CD14-positive monocyte (primary cell): ENCODE measurements around the gene KRT82. TPM values are rescaled to one million over a fixed set of nuclear protein-coding genes. Genes with fewer than 3 reads are reported as not detected.

Source experiments
- DNase-seq, 3 donors: peaks; one replicate each; pipeline ENCODE4 v3.0.0-alpha.2; 2011 to 2022
- H2AFZ ChIP-seq: 2 replicates; pipeline ENCODE4 v1.6.0; 2012; ENCODE audit warnings: mild to moderate bottlenecking, low read depth, low read length, inconsistent platforms; ENCODE audit not compliant: insufficient read depth, poor library complexity, severe bottlenecking
- H3K27ac ChIP-seq, 2 donors: 1 replicate in 1 of 2; 2 replicates in 1 of 2; pipeline ENCODE4 v1.5.1; 2012 to 2013; ENCODE audit warnings: low read length in 2 of 2, control low read depth in 1 of 2, inconsistent platforms in 1 of 2, low read depth in 1 of 2, mild to moderate bottlenecking in 1 of 2
- H3K27me3 ChIP-seq, 2 donors: one replicate each; pipeline versions ENCODE4 v1.6.0 to v1.6.1; 2011 to 2013; ENCODE audit warnings: low read length in 2 of 2; ENCODE audit not compliant: control insufficient read depth in 2 of 2, insufficient read depth in 2 of 2
- H3K36me3 ChIP-seq, 2 donors: replicated peaks in 1 of 2; 1 replicate in 1 of 2; 2 replicates in 1 of 2; pipeline versions ENCODE4 v1.5.1 to v1.6.1; 2012 to 2013; ENCODE audit warnings: low read length in 2 of 2, control low read depth in 1 of 2, inconsistent platforms in 1 of 2, mild to moderate bottlenecking in 1 of 2; ENCODE audit not compliant: insufficient read depth in 2 of 2, control insufficient read depth in 1 of 2
- H3K4me1 ChIP-seq, 2 donors: 1 replicate in 1 of 2; 2 replicates in 1 of 2; pipeline versions ENCODE4 v1.5.1 to v1.6.1; 2012 to 2013; ENCODE audit warnings: low read length in 2 of 2, control low read depth in 1 of 2, inconsistent platforms in 1 of 2, mild to moderate bottlenecking in 1 of 2, moderate library complexity in 1 of 2; ENCODE audit not compliant: insufficient read depth in 2 of 2, control insufficient read depth in 1 of 2
- H3K4me2 ChIP-seq: replicated peaks from 2 replicates; pipeline ENCODE3; 2012; ENCODE audit warnings: low read length, moderate library complexity, mild to moderate bottlenecking; ENCODE audit not compliant: poor library complexity, severe bottlenecking; ENCODE audit errors: extremely low read depth
- H3K4me3 ChIP-seq, 3 experiments: fragments of 200-600 bp in 1 of 3; sonication (generic) in 1 of 3; replicated peaks in 1 of 3; 1 replicate in 2 of 3; 2 replicates in 1 of 3; pipeline ENCODE4 v1.5.1; 2011 to 2013; ENCODE audit warnings: low read length in 3 of 3, mild to moderate bottlenecking in 3 of 3, control low read depth in 2 of 3, low read depth in 2 of 3, inconsistent platforms in 1 of 3, moderate library complexity in 1 of 3
- H3K79me2 ChIP-seq: 2 replicates; pipeline ENCODE4 v1.6.0; 2012; ENCODE audit warnings: mild to moderate bottlenecking, control low read depth, inconsistent platforms, low read length, moderate library complexity; ENCODE audit not compliant: insufficient read depth
- H3K9ac ChIP-seq: 2 replicates; pipeline ENCODE4 v1.6.0; 2017; ENCODE audit warnings: low read length, mild to moderate bottlenecking; ENCODE audit not compliant: insufficient read depth, poor library complexity, severe bottlenecking
- H3K9me3 ChIP-seq, 2 donors: replicated peaks in 1 of 2; 1 replicate in 1 of 2; 2 replicates in 1 of 2; pipeline versions ENCODE4 v1.5.1 to v1.6.1; 2012 to 2013; ENCODE audit warnings: low read length in 2 of 2, control low read depth in 1 of 2; ENCODE audit not compliant: control insufficient read depth in 1 of 2, insufficient read depth in 1 of 2
- H4K20me1 ChIP-seq: 2 replicates; pipeline ENCODE4 v1.6.0; 2012; ENCODE audit warnings: mild to moderate bottlenecking, low read length, control low read depth, moderate library complexity; ENCODE audit not compliant: insufficient read depth
- H3K27ac Mint-ChIP-seq, 7 donors: one replicate each; pipeline ENCODE4 v1.8.0; 2020; ENCODE audit warnings: mild to moderate bottlenecking in 7 of 7, mixed read lengths in 7 of 7, moderate library complexity in 6 of 7, inconsistent platforms in 2 of 7
- H3K27me3 Mint-ChIP-seq, 3 donors: one replicate each; pipeline ENCODE4 v1.8.0; 2021 to 2022; ENCODE audit warnings: low read depth in 3 of 3, mild to moderate bottlenecking in 3 of 3, mixed read lengths in 3 of 3, moderate library complexity in 3 of 3, inconsistent platforms in 1 of 3
- H3K36me3 Mint-ChIP-seq, 2 donors: one replicate each; pipeline ENCODE4 v1.8.0; 2020; ENCODE audit warnings: mixed read lengths in 2 of 2, inconsistent platforms in 1 of 2, mild to moderate bottlenecking in 1 of 2
- H3K4me1 Mint-ChIP-seq: one replicate; pipeline ENCODE4 v1.8.0; 2020; ENCODE audit warnings: mild to moderate bottlenecking, mixed read lengths
- H3K4me3 Mint-ChIP-seq, 2 donors: one replicate each; pipeline ENCODE4 v1.8.0; 2020; ENCODE audit warnings: mild to moderate bottlenecking in 2 of 2, mixed read lengths in 2 of 2, moderate library complexity in 1 of 2
- H3K9me3 Mint-ChIP-seq, 7 donors: one replicate each; pipeline ENCODE4 v1.8.0; 2020 to 2022; ENCODE audit warnings: mixed read lengths in 7 of 7, mild to moderate bottlenecking in 6 of 7, moderate library complexity in 6 of 7, inconsistent platforms in 2 of 7
- WGBS: methylation state at CpG from one replicate; pipeline ENCODE4 v1.1.5; 2013; ENCODE audit warnings: missing lambda C conversion rate; ENCODE audit not compliant: insufficient coverage; 5-methylcytosine and 5-hydroxymethylcytosine counted together
- intact Hi-C, 2 donors: fragments of 100-400 bp; cut with micrococcal nuclease; formaldehyde crosslinking; loops; one replicate each; pipeline versions ENCODE4 v1.15.0 to v1.15.1; 2023
- polyA plus RNA-seq, 3 donors: library from polyadenylated mRNA; depleted of rRNA in 1 of 3; unstranded in 2 of 3; stranded (reverse) in 1 of 3; fragments of 300-500 nt in 2 of 3; fragments of >200 nt in 1 of 3; fragmentation: Illumina TruSeq in 2 of 3; gene quantifications; 1 replicate in 2 of 3; 2 replicates in 1 of 3; pipeline ENCODE4 v1.2.3, GENCODE V29; 2012 to 2021
- TF ChIP-seq, protein P1 (sequence below): fragments of 200-600 bp; IDR thresholded peaks from one replicate; pipeline ENCODE4 v1.8.0; 2022; ENCODE audit warnings: antibody characterized with exemption, mild to moderate bottlenecking

The KRT82 gene
- polyA plus RNA-seq, 3 donors = not detected

DNA sequence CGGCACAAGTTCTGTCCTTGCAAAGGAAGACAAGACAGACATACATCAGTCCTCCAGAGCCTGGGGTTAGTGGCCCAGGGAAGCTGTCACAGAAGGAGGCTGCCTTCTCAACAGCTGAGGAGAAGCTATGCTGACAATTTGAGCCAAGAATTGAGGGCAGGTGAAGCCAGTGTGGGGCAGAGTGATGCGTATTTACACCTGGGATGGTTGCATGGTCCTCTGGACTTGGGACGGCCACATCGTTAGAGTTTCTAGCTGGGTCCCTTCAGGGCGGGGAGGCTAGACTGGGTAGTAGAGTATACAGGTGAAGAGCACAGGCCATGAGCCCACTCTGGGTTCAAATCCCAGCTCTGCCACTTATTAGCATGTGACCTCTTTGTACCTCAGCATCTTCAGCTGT is 55.3 kb downstream of the KRT82 start:
- Histone ChIP-seq H3K9me3 (no peaks in the 10 kb centered on the region), H2AFZ (no peak overlapping the region), H3K9ac (no peak overlapping the region), H3K4me2 (no peak overlapping the region), H3K4me3 (no peak overlapping the region), H4K20me1 (no peaks in the 10 kb centered on the region), H3K27me3 (no peaks in the 10 kb centered on the region), H3K79me2 (no peaks in the 10 kb centered on the region), H3K27ac (no peak overlapping the region), H3K4me1 (no peaks in the 10 kb centered on the region), H3K36me3 (no peaks in the 10 kb centered on the region)
- Mint-ChIP-seq H3K4me3 (no peak overlapping the region), H3K4me1 (no peaks in the 10 kb centered on the region), H3K27me3 (peaks cover 4 to 25% (median 5%) of the 10 kb centered on the region in 3 donors), H3K27ac (no peak overlapping the region), H3K9me3 (no peaks in the 10 kb centered on the region), H3K36me3 (no peaks in the 10 kb centered on the region)
- 100% methylated on average over 3 of the region's 5 CpGs for WGBS
- TF ChIP-seq, protein P1, sequence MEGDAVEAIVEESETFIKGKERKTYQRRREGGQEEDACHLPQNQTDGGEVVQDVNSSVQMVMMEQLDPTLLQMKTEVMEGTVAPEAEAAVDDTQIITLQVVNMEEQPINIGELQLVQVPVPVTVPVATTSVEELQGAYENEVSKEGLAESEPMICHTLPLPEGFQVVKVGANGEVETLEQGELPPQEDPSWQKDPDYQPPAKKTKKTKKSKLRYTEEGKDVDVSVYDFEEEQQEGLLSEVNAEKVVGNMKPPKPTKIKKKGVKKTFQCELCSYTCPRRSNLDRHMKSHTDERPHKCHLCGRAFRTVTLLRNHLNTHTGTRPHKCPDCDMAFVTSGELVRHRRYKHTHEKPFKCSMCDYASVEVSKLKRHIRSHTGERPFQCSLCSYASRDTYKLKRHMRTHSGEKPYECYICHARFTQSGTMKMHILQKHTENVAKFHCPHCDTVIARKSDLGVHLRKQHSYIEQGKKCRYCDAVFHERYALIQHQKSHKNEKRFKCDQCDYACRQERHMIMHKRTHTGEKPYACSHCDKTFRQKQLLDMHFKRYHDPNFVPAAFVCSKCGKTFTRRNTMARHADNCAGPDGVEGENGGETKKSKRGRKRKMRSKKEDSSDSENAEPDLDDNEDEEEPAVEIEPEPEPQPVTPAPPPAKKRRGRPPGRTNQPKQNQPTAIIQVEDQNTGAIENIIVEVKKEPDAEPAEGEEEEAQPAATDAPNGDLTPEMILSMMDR = no peak
- DNase-seq = no peak
- intact Hi-C loops = no loop called here

DNA sequence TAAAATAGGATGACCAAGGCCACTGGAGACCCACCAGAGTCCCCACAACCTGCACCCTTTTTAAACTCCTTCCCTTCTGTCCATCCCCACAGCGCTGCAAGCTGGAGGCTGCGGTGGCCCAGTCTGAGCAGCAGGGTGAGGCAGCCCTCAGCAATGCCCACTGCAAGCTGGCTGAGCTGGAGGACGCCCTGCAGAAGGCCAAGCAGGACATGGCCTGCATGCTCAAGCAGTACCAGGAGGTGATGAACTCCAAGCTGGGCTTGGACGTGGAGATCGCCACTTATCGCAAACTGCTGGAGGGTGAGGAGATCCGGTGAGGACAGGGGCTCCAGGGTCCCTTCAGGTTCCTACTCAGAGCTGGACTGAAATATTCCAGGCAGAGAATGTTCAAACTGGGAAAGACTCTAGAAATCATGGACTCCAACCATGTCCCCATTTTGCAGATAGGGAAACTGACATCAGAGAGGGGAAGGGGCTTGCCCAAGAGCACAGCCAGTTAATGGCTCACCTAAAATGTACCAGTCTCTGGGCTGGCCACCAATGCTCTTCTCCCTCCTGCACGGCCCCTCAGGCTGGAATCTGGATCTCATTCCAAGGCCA is 56.0 kb downstream of the KRT82 start:
- H3K27me3 Mint-ChIP-seq = peaks cover 5 to 25% (median 8%) of the 10 kb centered on the region in 3 donors
- no peaks in the 10 kb centered on the region for H3K9me3 Mint-ChIP-seq
- TF ChIP-seq, protein P1 = no peak
- Histone ChIP-seq H3K9me3 (no peaks in the 10 kb centered on the region), H3K4me1 (no peaks in the 10 kb centered on the region), H3K27me3 (no peaks in the 10 kb centered on the region), H3K4me3 (no peak overlapping the region), H3K79me2 (no peaks in the 10 kb centered on the region), H4K20me1 (no peaks in the 10 kb centered on the region), H2AFZ (no peak overlapping the region), H3K9ac (no peak overlapping the region), H3K4me2 (no peak overlapping the region), H3K27ac (no peak overlapping the region), H3K36me3 (no peaks in the 10 kb centered on the region)
- no peak overlapping the region for H3K27ac Mint-ChIP-seq
- intact Hi-C loops = no loop called here
- no peaks in the 10 kb centered on the region for H3K4me1 Mint-ChIP-seq
- 95% methylated on average over 6 of the region's 8 CpGs for WGBS
- H3K36me3 Mint-ChIP-seq = no peaks in the 10 kb centered on the region
- no peak for DNase-seq
- no peak overlapping the region for H3K4me3 Mint-ChIP-seq
